PC-3 (cell line): Measurements from ENCODE around the gene RGL2. TPM values are rescaled to one million over a fixed set of nuclear protein-coding genes. Genes with fewer than 3 reads are reported as not detected.
"Not testable (repeated sequence)": the region's sequence is repeated elsewhere in the genome, so short reads cannot be mapped to it uniquely, and the experiment has no call there.

Experiments used
- ATAC-seq: fragments of 200-7000 bp; cut with Tn5 transposase; 2 replicates; pipeline ENCODE4 v1.9.1; 2020; ENCODE audit warnings: mild to moderate bottlenecking, moderate library complexity
- Bru-seq: library from RNA; stranded (reverse); fragments of 400-500 nt; gene quantifications from one replicate; lab custom pipeline; 2021; lab: Mats Ljungman, UMichigan
- BruChase-seq, 2 experiments: library from RNA; stranded (reverse); fragments of 400-500 nt; gene quantifications; one replicate each; lab custom pipeline; 2021; lab: Mats Ljungman, UMichigan
- BruUV-seq: library from RNA; stranded (reverse); fragments of 400-500 nt; replicated peaks from 2 replicates; lab custom pipeline; 2021; lab: Mats Ljungman, UMichigan
- CTCF ChIA-PET: fragments of 300-600 bp; sonication (Branson Sonifier 250); formaldehyde crosslinking; loops from one replicate; lab custom pipeline; 2022; ENCODE audit warnings: antibody characterized with exemption; lab: Charles Lee
- POLR2A ChIA-PET: fragments of 300-600 bp; sonication (Branson Sonifier 250); formaldehyde crosslinking; loops from one replicate; lab custom pipeline; 2022; ENCODE audit warnings: antibody characterized with exemption; ENCODE audit not compliant: unreplicated experiment; lab: Charles Lee
- DNase-seq: peaks from one replicate; pipeline ENCODE4 v3.0.0-alpha.2; 2015
- H2AFZ ChIP-seq: fragments of 300-600 bp; sonication (generic); 2 replicates; pipeline ENCODE4 v1.6.0; 2016; ENCODE audit warnings: antibody characterized with exemption, low read length
- H3F3A ChIP-seq: fragments of 300-600 bp; sonication (generic); one replicate; pipeline ENCODE4 v1.6.0; 2017; ENCODE audit warnings: antibody characterized with exemption, low read length, control low read depth, mild to moderate bottlenecking; ENCODE audit not compliant: unreplicated experiment
- H3K27ac ChIP-seq: fragments of 300-600 bp; sonication (generic); 2 replicates; pipeline ENCODE4 v1.5.1; 2016; ENCODE audit warnings: mild to moderate bottlenecking, low read length
- H3K27me3 ChIP-seq: fragments of 300-600 bp; sonication (generic); 2 replicates; pipeline ENCODE4 v1.6.1; 2016; ENCODE audit warnings: low read length, mixed read lengths
- H3K36me3 ChIP-seq: fragments of 300-600 bp; sonication (generic); 2 replicates; pipeline ENCODE4 v1.6.1; 2016; ENCODE audit warnings: low read depth, mixed run types, low read length, mixed read lengths
- H3K4me1 ChIP-seq: fragments of 300-600 bp; sonication (generic); 2 replicates; pipeline ENCODE4 v1.5.1; 2016; ENCODE audit warnings: low read length; ENCODE audit not compliant: insufficient read depth
- H3K4me2 ChIP-seq: fragments of 300-600 bp; sonication (generic); 2 replicates; pipeline ENCODE4 v1.6.0; 2016; ENCODE audit warnings: low read length
- H3K4me3 ChIP-seq: fragments of 300-600 bp; sonication (generic); 2 replicates; pipeline ENCODE4 v1.5.1; 2016; ENCODE audit warnings: mild to moderate bottlenecking, low read length, mixed read lengths
- H3K79me2 ChIP-seq: fragments of 300-600 bp; sonication (generic); 2 replicates; pipeline ENCODE4 v1.6.1; 2017; ENCODE audit warnings: low read length, mixed read lengths
- H3K9ac ChIP-seq: fragments of 300-600 bp; sonication (generic); 2 replicates; pipeline ENCODE4 v1.6.0; 2016; ENCODE audit warnings: mild to moderate bottlenecking, low read length
- H3K9me2 ChIP-seq: fragments of 300-600 bp; sonication (generic); replicated peaks from 2 replicates; pipeline ENCODE4 v1.6.1; 2016; ENCODE audit warnings: mixed run types, low read length, mixed read lengths
- H3K9me3 ChIP-seq: fragments of 300-600 bp; sonication (generic); 2 replicates; pipeline ENCODE4 v1.6.1; 2016; ENCODE audit warnings: low read length, mixed read lengths
- H4K20me1 ChIP-seq: fragments of 300-600 bp; sonication (generic); 2 replicates; pipeline ENCODE4 v1.6.1; 2016; ENCODE audit warnings: low read length, mixed read lengths
- CTCF ChIP-seq: fragments of 300-600 bp; sonication (generic); conservative IDR thresholded peaks from 2 replicates; pipeline ENCODE4 v1.5.1; 2017; ENCODE audit warnings: antibody characterized with exemption, low read depth, mild to moderate bottlenecking, low read length
- EZH2 ChIP-seq: fragments of 300-600 bp; sonication (generic); IDR thresholded peaks from one replicate; pipeline ENCODE4 v1.6.1; 2017; ENCODE audit warnings: antibody characterized with exemption, mild to moderate bottlenecking, low read length; ENCODE audit not compliant: unreplicated experiment
- EZH2phosphoT487 ChIP-seq: fragments of 300-600 bp; sonication (generic); IDR thresholded peaks from 2 replicates; pipeline ENCODE4 v1.6.1; 2018; ENCODE audit warnings: mild to moderate bottlenecking, antibody characterized with exemption, low read length, borderline replicate concordance
- intact Hi-C: fragments of 100-400 bp; cut with micrococcal nuclease; formaldehyde crosslinking; loops from 2 replicates; pipeline ENCODE4 v1.9.0; 2023
- long read RNA-seq: library from polyadenylated mRNA; unstranded; transcript quantifications from one replicate; pipeline ENCODE4 v2.0.0, GENCODE V29; 2021; ENCODE audit not compliant: unreplicated experiment
- total RNA-seq: library from RNA; depleted of rRNA; stranded (reverse); fragments of >200 nt; gene quantifications from 2 replicates; pipeline ENCODE4 v1.2.3, GENCODE V29; 2014; rRNA removed

Gene RGL2, protein sequence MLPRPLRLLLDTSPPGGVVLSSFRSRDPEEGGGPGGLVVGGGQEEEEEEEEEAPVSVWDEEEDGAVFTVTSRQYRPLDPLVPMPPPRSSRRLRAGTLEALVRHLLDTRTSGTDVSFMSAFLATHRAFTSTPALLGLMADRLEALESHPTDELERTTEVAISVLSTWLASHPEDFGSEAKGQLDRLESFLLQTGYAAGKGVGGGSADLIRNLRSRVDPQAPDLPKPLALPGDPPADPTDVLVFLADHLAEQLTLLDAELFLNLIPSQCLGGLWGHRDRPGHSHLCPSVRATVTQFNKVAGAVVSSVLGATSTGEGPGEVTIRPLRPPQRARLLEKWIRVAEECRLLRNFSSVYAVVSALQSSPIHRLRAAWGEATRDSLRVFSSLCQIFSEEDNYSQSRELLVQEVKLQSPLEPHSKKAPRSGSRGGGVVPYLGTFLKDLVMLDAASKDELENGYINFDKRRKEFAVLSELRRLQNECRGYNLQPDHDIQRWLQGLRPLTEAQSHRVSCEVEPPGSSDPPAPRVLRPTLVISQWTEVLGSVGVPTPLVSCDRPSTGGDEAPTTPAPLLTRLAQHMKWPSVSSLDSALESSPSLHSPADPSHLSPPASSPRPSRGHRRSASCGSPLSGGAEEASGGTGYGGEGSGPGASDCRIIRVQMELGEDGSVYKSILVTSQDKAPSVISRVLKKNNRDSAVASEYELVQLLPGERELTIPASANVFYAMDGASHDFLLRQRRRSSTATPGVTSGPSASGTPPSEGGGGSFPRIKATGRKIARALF
- total RNA-seq, result 34.9 and 37.0 TPM in 2 replicates
- Bru-seq, nascent RNA, result percentile 66 among the genes with signal in this experiment
- percentile 90 among the genes with signal in this experiment for BruChase-seq, experiment 1, labeled RNA remaining after a 6-hour chase
- percentile 82 among the genes with signal in this experiment for BruChase-seq, experiment 2, labeled RNA remaining after a 2-hour chase
- long read RNA-seq, transcript RGL2-247 (18 exons, 3,278 nt), result major isoform, 109 of 340 reads
- long read RNA-seq, partial matches to known transcripts, result 113 of 340 reads
- long read RNA-seq, other reads (novel, unspliced or antisense), result 117 of 340 reads

GRCh38 chr6:33298773-33299236 lies at the start of gene RGL2:
TSS of gene RGL2 (minus strand) at chr6:33298942. CDS start at chr6:33298610, 332 bp downstream.
- TF ChIP-seq EZH2, result no peak
- TF ChIP-seq CTCF, result no peak
- peak within 1 kb of the TSS; percentile 88 for H2AFZ ChIP-seq
- peaks cover 15% of the 10 kb centered on the region for H3K4me1 ChIP-seq
- POLR2A ChIA-PET, result interaction anchor here (1.1 kb wide), 1 partner anchor 19 kb away, joined by 16 read pairs; the partner anchor contains the start of gene ZBTB22
- CTCF ChIA-PET, result no interaction called here
- H3K4me2 ChIP-seq, result peak within 1 kb of the TSS; percentile 100
- peak within 1 kb of the TSS; percentile 80 for H3K9ac ChIP-seq
- peaks cover 3% of the 10 kb centered on the region for H3F3A ChIP-seq
- peaks cover 20% of the 10 kb centered on the region for H3K79me2 ChIP-seq
- no peaks in the 10 kb centered on the region for H4K20me1 ChIP-seq
- H3K4me3 ChIP-seq, result peak within 1 kb of the TSS; percentile 78
- ATAC-seq (peak; percentile 32), DNase-seq (peak; percentile 47)
- H3K27ac ChIP-seq, result peak within 1 kb of the TSS; percentile 92
- intact Hi-C loops, result loop anchor here (1.0 to 5.0 kb wide), 4 partner anchors 10 to 108 kb away; partner anchors contain the start of genes PFDN6 and WDR46
- H3K9me2 ChIP-seq, result no peaks in the 10 kb centered on the region
- no peaks in the 10 kb centered on the region for H3K27me3 ChIP-seq
- H3K9me3 ChIP-seq, result no peaks in the 10 kb centered on the region
- no TSS peak for BruUV-seq
- peaks cover 3% of the 10 kb centered on the region; the same call in 1 of the 2 replicates for H3K36me3 ChIP-seq

DNA sequence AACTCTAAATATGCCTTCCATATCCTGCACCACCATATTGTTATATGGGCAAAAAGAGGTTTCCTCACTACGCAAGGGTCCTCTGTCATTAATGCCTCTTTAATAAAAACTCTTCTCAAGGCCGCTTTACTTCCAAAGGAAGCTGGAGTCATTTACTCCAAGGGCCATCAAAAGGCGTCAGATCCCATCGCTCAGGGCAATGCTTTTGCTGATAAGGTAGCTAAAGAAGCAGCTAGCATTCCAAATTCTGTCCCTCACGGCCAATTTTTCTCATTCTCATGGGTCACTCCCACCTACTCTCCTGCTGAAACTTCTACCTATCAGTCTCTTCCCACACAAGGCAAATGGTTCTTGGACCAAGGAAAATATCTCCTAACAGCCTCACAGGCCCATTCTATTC lies 49.1 kb upstream of the RGL2 start:
- CTCF ChIA-PET, result no interaction called here
- H3K4me3 ChIP-seq, result no peak overlapping the region
- H3K9ac ChIP-seq, result no peak overlapping the region
- POLR2A ChIA-PET, result no interaction called here
- no peak overlapping the region for H3K4me2 ChIP-seq
- H3K9me2 ChIP-seq, result no peaks in the 10 kb centered on the region
- no peak for ATAC-seq
- H3F3A ChIP-seq, result no peaks in the 10 kb centered on the region
- no peaks in the 10 kb centered on the region for H3K27me3 ChIP-seq
- DNase-seq, result no peak
- intact Hi-C loops, result no loop called here
- H3K36me3 ChIP-seq, result no peaks in the 10 kb centered on the region
- no peaks in the 10 kb centered on the region for H3K79me2 ChIP-seq
- H3K4me1 ChIP-seq, result peaks cover 5% of the 10 kb centered on the region
- TF ChIP-seq CTCF (no peak), EZH2 (no peak), EZH2phosphoT487 (no peak)
- H2AFZ ChIP-seq, result no peak overlapping the region
- no peaks in the 10 kb centered on the region for H3K9me3 ChIP-seq
- BruUV-seq, result no TSS peak
- no peak overlapping the region for H3K27ac ChIP-seq
- no peaks in the 10 kb centered on the region for H4K20me1 ChIP-seq

DNA sequence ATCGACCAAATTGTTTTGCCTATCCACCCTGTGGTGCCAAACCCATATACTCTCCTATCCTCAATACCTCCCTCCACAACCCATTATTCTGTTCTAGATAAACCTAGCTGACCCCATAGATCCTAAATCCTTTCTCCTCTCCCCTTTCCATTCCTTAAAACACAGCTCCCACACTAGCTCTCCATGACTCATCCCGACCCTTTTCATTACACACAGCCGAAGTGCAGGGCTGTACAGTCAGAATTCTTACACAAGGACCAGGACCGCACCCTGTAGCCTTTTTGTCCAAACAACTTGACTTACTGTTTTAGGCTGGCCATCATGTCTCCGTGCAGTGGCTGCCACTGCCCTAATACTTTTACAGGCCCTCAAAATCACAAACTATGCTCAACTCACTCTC lies 48.2 kb upstream of the RGL2 start:
- intact Hi-C loops, H3K9me3 ChIP-seq, H3K4me1 ChIP-seq, BruUV-seq, H3F3A ChIP-seq, H3K79me2 ChIP-seq, ATAC-seq, H4K20me1 ChIP-seq, CTCF ChIA-PET, H3K9ac ChIP-seq, H2AFZ ChIP-seq, POLR2A ChIA-PET, H3K36me3 ChIP-seq, H3K27me3 ChIP-seq, H3K4me2 ChIP-seq, H3K27ac ChIP-seq, H3K9me2 ChIP-seq, H3K4me3 ChIP-seq: not testable (repeated sequence)
- peak; percentile 50 for DNase-seq
